HG03159 (cell line): Measurements from ENCODE around the gene SLC39A8.
A peak's percentile ranks its signal among the peaks of the same experiment; 100 is the strongest.

Experiments used
- ATAC-seq: cut with Tn5 transposase; IDR thresholded peaks from one replicate; pipeline ENCODE4 v1.9.1; 2021; ENCODE audit warnings: mild to moderate bottlenecking, moderate library complexity; ENCODE audit not compliant: unreplicated experiment

The SLC39A8 gene

GRCh38 chr4:102342404-102343074, 2.7 kb downstream of the SLC39A8 start:
- no peak for ATAC-seq

- no peak for ATAC-seq
Measured at GRCh38 chr4:102341201-102341600, 4.1 kb downstream of the SLC39A8 start.

- ATAC-seq = no peak
Measured at GRCh38 chr4:102339018-102339417, 6.3 kb downstream of the SLC39A8 start.

- no peak for ATAC-seq
Measured at GRCh38 chr4:102338405-102338804, 6.9 kb downstream of the SLC39A8 start.

GRCh38 chr4:102335616-102336015, 9.7 kb downstream of the SLC39A8 start:
- no peak for ATAC-seq

- ATAC-seq = no peak
Measured at GRCh38 chr4:102334624-102335023, 10.7 kb downstream of the SLC39A8 start.

- no peak for ATAC-seq
Measured at GRCh38 chr4:102333787-102334186, 11.5 kb downstream of the SLC39A8 start.

GRCh38 chr4:102328045-102328444, 17.2 kb downstream of the SLC39A8 start:
- no peak for ATAC-seq

- ATAC-seq = no peak
Measured at GRCh38 chr4:102326951-102327350, 18.3 kb downstream of the SLC39A8 start.

- ATAC-seq = no peak
Measured at GRCh38 chr4:102324730-102325129, 20.6 kb downstream of the SLC39A8 start.

GRCh38 chr4:102322736-102323135, 22.5 kb downstream of the SLC39A8 start:
- no peak for ATAC-seq

GRCh38 chr4:102321260-102321995, 23.9 kb downstream of the SLC39A8 start:
- ATAC-seq = peak; percentile 60

- no peak for ATAC-seq
Measured at GRCh38 chr4:102319594-102319993, 25.7 kb downstream of the SLC39A8 start.

GRCh38 chr4:102318526-102318925, 26.8 kb downstream of the SLC39A8 start:
- ATAC-seq = no peak

GRCh38 chr4:102318105-102318504, 27.2 kb downstream of the SLC39A8 start:
- ATAC-seq = no peak

- no peak for ATAC-seq
Measured at GRCh38 chr4:102317459-102317858, 27.8 kb downstream of the SLC39A8 start.

- no peak for ATAC-seq
Measured at GRCh38 chr4:102316585-102316984, 28.7 kb downstream of the SLC39A8 start.

GRCh38 chr4:102315532-102315931, 29.8 kb downstream of the SLC39A8 start:
- no peak for ATAC-seq

- no peak for ATAC-seq
Measured at GRCh38 chr4:102312417-102312816, 32.9 kb downstream of the SLC39A8 start.

- ATAC-seq = no peak
Measured at GRCh38 chr4:102311912-102312311, 33.4 kb downstream of the SLC39A8 start.

GRCh38 chr4:102311407-102311806, 33.9 kb downstream of the SLC39A8 start:
- no peak for ATAC-seq

- ATAC-seq = no peak
Measured at GRCh38 chr4:102308032-102308799, 37.1 kb downstream of the SLC39A8 start.
